ENCODE results near the gene IFI27L2.

DNA sequence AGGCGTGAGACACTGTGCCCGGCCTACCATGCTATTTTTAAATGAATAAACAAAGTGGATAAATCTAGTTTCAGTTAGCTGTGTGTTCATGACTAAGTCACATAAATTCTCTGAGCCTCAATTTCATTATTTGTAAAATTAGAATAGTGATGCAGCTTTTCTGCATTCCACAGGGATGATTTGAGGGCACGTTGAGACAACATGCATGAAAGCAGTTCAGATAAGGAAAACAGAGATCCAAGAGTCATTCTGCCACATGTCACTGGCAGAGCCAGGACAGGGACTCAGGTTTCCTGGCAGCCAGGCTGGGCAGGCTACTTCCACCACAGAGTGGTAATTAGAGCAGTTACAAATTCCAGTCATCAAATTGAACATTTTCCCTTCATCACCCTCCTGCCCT is 41.8 kb upstream of the IFI27L2 start:
- TF ChIP-seq, protein P1, sequence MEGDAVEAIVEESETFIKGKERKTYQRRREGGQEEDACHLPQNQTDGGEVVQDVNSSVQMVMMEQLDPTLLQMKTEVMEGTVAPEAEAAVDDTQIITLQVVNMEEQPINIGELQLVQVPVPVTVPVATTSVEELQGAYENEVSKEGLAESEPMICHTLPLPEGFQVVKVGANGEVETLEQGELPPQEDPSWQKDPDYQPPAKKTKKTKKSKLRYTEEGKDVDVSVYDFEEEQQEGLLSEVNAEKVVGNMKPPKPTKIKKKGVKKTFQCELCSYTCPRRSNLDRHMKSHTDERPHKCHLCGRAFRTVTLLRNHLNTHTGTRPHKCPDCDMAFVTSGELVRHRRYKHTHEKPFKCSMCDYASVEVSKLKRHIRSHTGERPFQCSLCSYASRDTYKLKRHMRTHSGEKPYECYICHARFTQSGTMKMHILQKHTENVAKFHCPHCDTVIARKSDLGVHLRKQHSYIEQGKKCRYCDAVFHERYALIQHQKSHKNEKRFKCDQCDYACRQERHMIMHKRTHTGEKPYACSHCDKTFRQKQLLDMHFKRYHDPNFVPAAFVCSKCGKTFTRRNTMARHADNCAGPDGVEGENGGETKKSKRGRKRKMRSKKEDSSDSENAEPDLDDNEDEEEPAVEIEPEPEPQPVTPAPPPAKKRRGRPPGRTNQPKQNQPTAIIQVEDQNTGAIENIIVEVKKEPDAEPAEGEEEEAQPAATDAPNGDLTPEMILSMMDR (IDR thresholded peaks at IDR 0.05; ENCODE audit: low read depth, low read length, missing input control) = no peak
- TF ChIP-seq, protein P2, sequence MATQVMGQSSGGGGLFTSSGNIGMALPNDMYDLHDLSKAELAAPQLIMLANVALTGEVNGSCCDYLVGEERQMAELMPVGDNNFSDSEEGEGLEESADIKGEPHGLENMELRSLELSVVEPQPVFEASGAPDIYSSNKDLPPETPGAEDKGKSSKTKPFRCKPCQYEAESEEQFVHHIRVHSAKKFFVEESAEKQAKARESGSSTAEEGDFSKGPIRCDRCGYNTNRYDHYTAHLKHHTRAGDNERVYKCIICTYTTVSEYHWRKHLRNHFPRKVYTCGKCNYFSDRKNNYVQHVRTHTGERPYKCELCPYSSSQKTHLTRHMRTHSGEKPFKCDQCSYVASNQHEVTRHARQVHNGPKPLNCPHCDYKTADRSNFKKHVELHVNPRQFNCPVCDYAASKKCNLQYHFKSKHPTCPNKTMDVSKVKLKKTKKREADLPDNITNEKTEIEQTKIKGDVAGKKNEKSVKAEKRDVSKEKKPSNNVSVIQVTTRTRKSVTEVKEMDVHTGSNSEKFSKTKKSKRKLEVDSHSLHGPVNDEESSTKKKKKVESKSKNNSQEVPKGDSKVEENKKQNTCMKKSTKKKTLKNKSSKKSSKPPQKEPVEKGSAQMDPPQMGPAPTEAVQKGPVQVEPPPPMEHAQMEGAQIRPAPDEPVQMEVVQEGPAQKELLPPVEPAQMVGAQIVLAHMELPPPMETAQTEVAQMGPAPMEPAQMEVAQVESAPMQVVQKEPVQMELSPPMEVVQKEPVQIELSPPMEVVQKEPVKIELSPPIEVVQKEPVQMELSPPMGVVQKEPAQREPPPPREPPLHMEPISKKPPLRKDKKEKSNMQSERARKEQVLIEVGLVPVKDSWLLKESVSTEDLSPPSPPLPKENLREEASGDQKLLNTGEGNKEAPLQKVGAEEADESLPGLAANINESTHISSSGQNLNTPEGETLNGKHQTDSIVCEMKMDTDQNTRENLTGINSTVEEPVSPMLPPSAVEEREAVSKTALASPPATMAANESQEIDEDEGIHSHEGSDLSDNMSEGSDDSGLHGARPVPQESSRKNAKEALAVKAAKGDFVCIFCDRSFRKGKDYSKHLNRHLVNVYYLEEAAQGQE (IDR thresholded peaks at IDR 0.05) = no peak
- no peak for TF ChIP-seq EGR1 (IDR thresholded peaks at IDR 0.05; ENCODE audit: low read depth in 2 of 2)
- TF ChIP-seq HNF4G (IDR thresholded peaks at IDR 0.05) = no peak
- TF ChIP-seq TAF1 (conservative IDR thresholded peaks at IDR 0.05) = no peak
